Esophagus squamous epithelium (tissue), 5 donors: ENCODE results near the gene ZNF577. TPM values are rescaled to one million over a fixed set of nuclear protein-coding genes. Genes with fewer than 3 reads are reported as not detected.

Experiments used
- DNase-seq: peaks from one replicate; lab custom pipeline; 2025; lab: John Stamatoyannopoulos, UW
- H3K27ac ChIP-seq, 4 donors: fragments of 200-600 bp; sonication (generic); one replicate each; pipeline ENCODE4 v1.5.1; 2016 to 2019; ENCODE audit warnings: mild to moderate bottlenecking in 1 of 4
- H3K27me3 ChIP-seq, 4 donors: fragments of 200-600 bp; sonication (generic); 1 replicate in 3 of 4; 2 replicates in 1 of 4; pipeline versions ENCODE4 v1.5.1 to v1.6.0; 2017 to 2021; ENCODE audit warnings: antibody characterized with exemption in 1 of 4
- H3K36me3 ChIP-seq, 3 donors: fragments of 200-600 bp; sonication (generic); one replicate each; pipeline ENCODE4 v1.5.1; 2016 to 2019
- H3K4me1 ChIP-seq, 3 donors: fragments of 200-600 bp; sonication (generic); one replicate each; pipeline ENCODE4 v1.5.1; 2017 to 2019
- H3K4me3 ChIP-seq, 4 donors: fragments of 200-600 bp; sonication (generic); 1 replicate in 3 of 4; 2 replicates in 1 of 4; pipeline ENCODE4 v1.5.1; 2016 to 2019; ENCODE audit warnings: mild to moderate bottlenecking in 2 of 4, moderate library complexity in 1 of 4
- H3K9me3 ChIP-seq, 3 donors: fragments of 200-600 bp; sonication (generic); one replicate each; pipeline ENCODE4 v1.5.1; 2016 to 2019
- POLR2A ChIP-seq, 4 donors: fragments of 450-650 bp; IDR thresholded peaks; one replicate each; pipeline ENCODE4 v1.6.1; 2017; ENCODE audit warnings: antibody characterized with exemption in 4 of 4, mild to moderate bottlenecking in 4 of 4, moderate library complexity in 3 of 4
- WGBS, 2 donors: methylation state at CpG; one replicate each; pipeline ENCODE4 v1.1.5; 2018; 5-methylcytosine and 5-hydroxymethylcytosine counted together
- intact Hi-C: fragments of 100-400 bp; cut with DNase I; formaldehyde crosslinking; loops from one replicate; pipeline ENCODE4 v1.15.0; 2022
- total RNA-seq, 4 donors: library from RNA; depleted of rRNA; stranded (reverse); fragments of >200 nt; gene quantifications; one replicate each; pipeline ENCODE4 v1.1.0, GENCODE V29; 2016
- TF ChIP-seq, protein P1 (sequence below), 6 experiments: fragments of 450-650 bp in 4 of 6; fragments of 200-600 bp in 2 of 6; sonication (generic) in 2 of 6; IDR thresholded peaks; one replicate each; pipeline ENCODE4 v1.5.1; 2016 to 2019; ENCODE audit warnings: antibody characterized with exemption in 6 of 6, mild to moderate bottlenecking in 4 of 6, moderate library complexity in 4 of 6
- donor health status: DM: yes; HTN: yes; CAD: no.

The ZNF577 gene
- total RNA-seq: 10 to 100 TPM in 1 of 4 donors, 1 to 10 TPM in 3; 2.3 to 13.9 (median 3.3) TPM

DNA sequence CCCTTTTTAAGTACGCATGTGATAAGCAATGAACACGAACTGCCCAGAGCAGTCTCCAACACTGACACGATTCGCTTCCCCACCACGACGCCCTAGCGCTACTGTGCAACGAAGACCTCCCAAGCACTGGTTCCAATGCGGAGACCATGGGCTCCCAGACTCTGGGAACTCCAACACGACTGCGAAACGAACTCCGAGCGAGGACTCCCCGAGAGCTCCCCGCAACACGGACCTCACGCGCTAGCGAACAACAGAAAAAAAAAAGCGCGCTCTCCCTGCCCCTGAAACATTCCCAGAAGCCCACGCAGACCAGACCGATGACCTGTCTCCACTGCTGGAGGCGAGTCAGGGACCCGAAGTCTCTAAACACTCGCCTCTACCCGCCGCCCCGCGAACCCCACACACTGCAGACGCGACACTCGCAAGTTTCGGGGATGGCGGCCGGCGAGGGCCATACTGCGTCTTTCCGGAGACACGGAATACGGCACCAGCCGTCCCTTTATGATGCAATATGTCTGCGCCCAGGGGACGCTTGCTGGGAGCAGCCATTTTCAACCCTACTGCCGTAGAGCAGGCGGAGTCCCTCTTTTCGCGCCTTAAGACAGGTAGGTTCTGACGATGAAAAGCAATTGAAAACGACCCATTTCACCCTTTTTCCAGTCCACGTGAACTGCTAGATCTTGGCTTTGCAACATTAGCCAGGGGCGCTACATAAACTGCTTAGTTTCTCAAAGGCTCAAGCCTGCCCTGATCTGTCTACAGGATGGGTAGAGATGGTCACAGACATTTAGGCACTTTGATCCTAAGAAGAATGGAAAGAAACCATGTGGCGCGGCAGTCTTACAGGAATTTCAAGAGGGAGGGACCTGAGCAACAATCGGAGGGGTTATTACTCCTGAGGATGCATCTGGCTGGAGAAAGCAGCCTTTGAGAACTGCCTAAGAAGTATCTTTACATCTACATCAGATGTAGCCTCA, at the start of gene ZNF577:
Gene ZNF577 (minus strand): TSS at position 430 of the 977 bp plus-strand sequence. CDS start 7,569 bp downstream, outside the sequence.
- Histone ChIP-seq H3K9me3 (peaks cover 10 to 84% (median 45%) of the 10 kb centered on the region in 3 donors), H3K36me3 (peaks cover 16 to 44% (median 25%) of the 10 kb centered on the region in 3 donors), H3K4me1 (peaks cover 0 to 14% (median 0%) of the 10 kb centered on the region in 3 donors), H3K4me3 (peak within 1 kb of the TSS; percentile 58 to 77 (median 74)), H3K27ac (peak within 1 kb of the TSS; percentile 72 to 84 (median 77)), H3K27me3 (no peaks in the 10 kb centered on the region)
- intact Hi-C loops: no loop called here
- 15 to 24% methylated on average over 13 to 16 of the region's 56 CpGs for WGBS, 2 donors
- TF ChIP-seq, protein P1, sequence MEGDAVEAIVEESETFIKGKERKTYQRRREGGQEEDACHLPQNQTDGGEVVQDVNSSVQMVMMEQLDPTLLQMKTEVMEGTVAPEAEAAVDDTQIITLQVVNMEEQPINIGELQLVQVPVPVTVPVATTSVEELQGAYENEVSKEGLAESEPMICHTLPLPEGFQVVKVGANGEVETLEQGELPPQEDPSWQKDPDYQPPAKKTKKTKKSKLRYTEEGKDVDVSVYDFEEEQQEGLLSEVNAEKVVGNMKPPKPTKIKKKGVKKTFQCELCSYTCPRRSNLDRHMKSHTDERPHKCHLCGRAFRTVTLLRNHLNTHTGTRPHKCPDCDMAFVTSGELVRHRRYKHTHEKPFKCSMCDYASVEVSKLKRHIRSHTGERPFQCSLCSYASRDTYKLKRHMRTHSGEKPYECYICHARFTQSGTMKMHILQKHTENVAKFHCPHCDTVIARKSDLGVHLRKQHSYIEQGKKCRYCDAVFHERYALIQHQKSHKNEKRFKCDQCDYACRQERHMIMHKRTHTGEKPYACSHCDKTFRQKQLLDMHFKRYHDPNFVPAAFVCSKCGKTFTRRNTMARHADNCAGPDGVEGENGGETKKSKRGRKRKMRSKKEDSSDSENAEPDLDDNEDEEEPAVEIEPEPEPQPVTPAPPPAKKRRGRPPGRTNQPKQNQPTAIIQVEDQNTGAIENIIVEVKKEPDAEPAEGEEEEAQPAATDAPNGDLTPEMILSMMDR (IDR thresholded peaks at IDR 0.05): no peak
- TF ChIP-seq POLR2A (IDR thresholded peaks at IDR 0.05): peak in 1 of 4 donors; percentile 19
- DNase-seq: peak; percentile 7

DNA sequence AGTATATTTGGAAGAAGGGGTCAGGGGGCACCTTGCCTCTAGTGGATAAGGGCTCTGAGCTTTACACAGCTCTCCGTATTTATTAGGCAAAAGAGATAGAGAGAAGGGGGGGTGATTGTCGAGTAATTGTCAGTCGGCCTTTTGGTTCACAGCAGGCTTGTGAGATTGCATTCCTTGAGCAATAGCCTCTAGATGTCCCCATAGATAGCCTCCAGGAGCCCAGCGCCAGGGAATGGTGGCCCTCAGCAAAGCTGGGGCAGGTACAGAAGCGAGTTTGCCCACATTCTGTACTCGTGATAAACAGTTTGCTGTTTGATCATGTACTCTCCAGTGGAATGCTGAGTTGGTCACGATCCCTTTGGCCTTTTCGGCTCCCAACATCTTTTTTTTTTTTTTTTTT, 44.2 kb upstream of the ZNF577 start:
- no peak overlapping the region for H3K4me3 ChIP-seq
- DNase-seq: no peak
- WGBS, 2 donors: 82 to 97% methylated on average over 7 to 8 of the region's 8 CpGs
- peaks cover 6 to 12% (median 6%) of the 10 kb centered on the region in 3 donors for H3K4me1 ChIP-seq
- no peak overlapping the region for H3K27ac ChIP-seq
- H3K36me3 ChIP-seq: peaks cover 17 to 75% (median 28%) of the 10 kb centered on the region in 3 donors
- H3K27me3 ChIP-seq: no peaks in the 10 kb centered on the region
- peaks cover 0 to 68% (median 43%) of the 10 kb centered on the region in 3 donors for H3K9me3 ChIP-seq
- intact Hi-C loops: no loop called here
- TF ChIP-seq, protein P1 (IDR thresholded peaks at IDR 0.05): no peak
- no peak for TF ChIP-seq POLR2A (IDR thresholded peaks at IDR 0.05)

DNA sequence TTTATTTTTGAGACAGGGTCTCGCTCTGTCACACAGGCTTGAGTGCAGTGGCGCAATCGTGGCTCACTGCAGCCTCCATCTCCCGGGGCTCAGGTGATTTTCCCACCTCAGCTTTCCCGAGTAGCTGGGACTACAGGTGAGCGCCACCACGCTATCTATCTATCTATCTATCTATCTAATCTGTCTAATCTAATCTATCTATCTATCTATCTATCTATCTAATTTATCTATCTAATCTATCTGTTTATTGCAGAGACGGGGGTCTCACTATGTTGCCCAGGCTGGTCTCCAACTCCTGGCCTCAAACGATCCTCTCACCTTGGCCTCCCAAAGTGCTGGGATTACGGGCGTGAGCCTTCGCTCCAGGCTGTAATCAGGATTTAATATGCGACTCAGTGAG, 40.1 kb upstream of the ZNF577 start:
- intact Hi-C loops: loop anchor here (10.0 kb wide), 1 partner anchor 57 kb away; the partner anchor contains the start of gene ZNF350
- Histone ChIP-seq H3K27ac (peak overlapping the region in 3 of 4 donors; percentile 81 to 91 (median 89)), H3K27me3 (no peaks in the 10 kb centered on the region), H3K4me3 (peak overlapping the region; percentile 77 to 92 (median 84)), H3K9me3 (peaks cover 0 to 45% (median 18%) of the 10 kb centered on the region in 3 donors), H3K4me1 (peaks cover 6 to 16% (median 6%) of the 10 kb centered on the region in 3 donors), H3K36me3 (peaks cover 0 to 35% (median 0%) of the 10 kb centered on the region in 3 donors)
- TF ChIP-seq, protein P1 (IDR thresholded peaks at IDR 0.05): no peak
- no peak for TF ChIP-seq POLR2A (IDR thresholded peaks at IDR 0.05)
- DNase-seq: no peak
- WGBS, 2 donors: 19 to 39% methylated on average over 9 to 13 of the region's 13 CpGs

DNA sequence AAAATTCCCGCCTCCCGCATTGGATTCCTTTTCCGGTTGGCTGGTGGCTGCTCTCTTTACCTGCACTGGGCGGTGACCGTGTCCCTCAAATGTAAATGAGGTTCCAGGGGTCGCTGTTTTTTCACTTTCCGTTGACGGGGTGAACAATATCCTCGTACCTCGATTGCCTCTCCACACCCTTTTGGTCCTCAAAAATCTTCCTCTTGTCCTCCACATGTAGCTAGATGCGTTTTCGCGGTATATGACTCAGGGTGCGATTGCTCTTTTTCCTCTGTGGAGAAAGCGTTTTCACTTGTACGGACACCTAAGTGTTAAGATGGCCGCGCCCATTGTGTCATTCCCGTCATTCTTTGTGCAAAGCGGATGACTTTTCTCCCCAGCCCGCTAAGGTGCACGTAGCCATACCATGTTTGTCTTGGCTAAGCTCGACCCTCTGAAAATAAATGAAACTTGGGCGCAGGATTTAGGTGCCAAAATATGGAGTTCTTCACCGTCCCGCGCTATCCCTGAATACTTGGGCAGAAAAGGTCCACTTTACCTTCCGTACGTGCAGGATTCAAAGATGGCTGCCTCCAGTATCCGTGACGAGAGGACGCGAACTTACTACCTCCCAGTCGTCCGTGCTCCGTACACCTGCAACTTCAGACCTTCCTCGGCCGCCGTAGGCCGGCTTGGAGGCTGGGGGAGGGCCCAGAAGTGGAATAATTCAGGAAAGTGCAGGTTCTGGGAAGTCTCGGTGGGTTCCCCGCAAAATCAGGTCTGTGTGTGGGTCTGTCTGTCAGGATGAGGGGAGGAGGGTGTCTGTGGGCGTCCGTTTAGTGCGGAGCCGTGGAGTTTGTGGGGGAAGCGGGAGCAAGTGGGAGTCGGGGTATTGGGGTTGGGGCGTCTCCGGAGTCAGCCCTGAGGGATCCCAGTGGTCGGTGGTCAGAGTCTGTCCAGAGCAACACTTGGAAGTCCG, 39.3 kb upstream of the ZNF577 start, which contains the start of gene ZNF613:
Gene ZNF613 (plus strand): TSS at position 689 of the 958 bp plus-strand sequence. CDS start 8,749 bp downstream, outside the sequence.
- intact Hi-C loops: loop anchor here (10.0 kb wide), 1 partner anchor 58 kb away; the partner anchor contains the start of gene ZNF350
- 0 to 1% methylated on average over 37 to 41 of the region's 52 CpGs for WGBS, 2 donors
- Histone ChIP-seq H3K4me3 (peak within 1 kb of the TSS; percentile 77 to 92 (median 84)), H3K9me3 (peaks cover 0 to 46% (median 22%) of the 10 kb centered on the region in 3 donors), H3K36me3 (peaks cover 0 to 27% (median 0%) of the 10 kb centered on the region in 3 donors), H3K27ac (peak within 1 kb of the TSS; percentile 81 to 91 (median 90)), H3K4me1 (peaks cover 6 to 16% (median 6%) of the 10 kb centered on the region in 3 donors), H3K27me3 (no peaks in the 10 kb centered on the region)
- peak; percentile 45 for DNase-seq
- TF ChIP-seq, protein P1 (IDR thresholded peaks at IDR 0.05): peak in 2 of 6 experiments; percentile 12 to 26
- no peak for TF ChIP-seq POLR2A (IDR thresholded peaks at IDR 0.05)
